GM19455 (cell line): ENCODE measurements around the gene CAPZB.

Experiments used
- ATAC-seq: cut with Tn5 transposase; IDR thresholded peaks from one replicate; pipeline ENCODE4 v1.9.1; 2021; ENCODE audit not compliant: unreplicated experiment

Gene CAPZB

GRCh38 chr1:19409477-19410341, 75.6 kb downstream of the CAPZB start:
- no peak for ATAC-seq

- ATAC-seq = no peak
Measured at GRCh38 chr1:19407494-19408096, 77.7 kb downstream of the CAPZB start.

GRCh38 chr1:19406680-19407079, 78.7 kb downstream of the CAPZB start:
- no peak for ATAC-seq

GRCh38 chr1:19405761-19406487, 79.4 kb downstream of the CAPZB start:
- no peak for ATAC-seq

GRCh38 chr1:19405195-19405760, 80.1 kb downstream of the CAPZB start:
- ATAC-seq = no peak

DNA sequence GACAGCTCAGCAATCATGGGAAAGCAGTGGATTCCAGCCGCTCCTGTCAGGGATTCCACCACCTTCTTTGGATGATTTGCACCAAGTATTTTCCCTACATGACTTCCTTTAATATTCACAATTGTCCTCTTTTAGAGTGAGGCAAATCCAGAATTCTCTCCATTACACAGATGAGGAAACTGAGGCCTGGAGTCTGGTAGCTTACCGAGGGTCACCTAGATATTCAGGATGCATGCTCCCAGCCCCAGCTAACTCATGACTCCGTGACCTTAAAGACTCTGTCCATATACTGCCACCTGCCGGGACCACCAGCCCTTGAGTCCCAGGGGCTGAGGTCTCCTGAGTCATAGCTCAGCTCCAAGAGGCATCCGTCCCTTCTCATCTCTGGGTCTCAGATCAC, 80.6 kb downstream of the CAPZB start:
- ATAC-seq = no peak

DNA sequence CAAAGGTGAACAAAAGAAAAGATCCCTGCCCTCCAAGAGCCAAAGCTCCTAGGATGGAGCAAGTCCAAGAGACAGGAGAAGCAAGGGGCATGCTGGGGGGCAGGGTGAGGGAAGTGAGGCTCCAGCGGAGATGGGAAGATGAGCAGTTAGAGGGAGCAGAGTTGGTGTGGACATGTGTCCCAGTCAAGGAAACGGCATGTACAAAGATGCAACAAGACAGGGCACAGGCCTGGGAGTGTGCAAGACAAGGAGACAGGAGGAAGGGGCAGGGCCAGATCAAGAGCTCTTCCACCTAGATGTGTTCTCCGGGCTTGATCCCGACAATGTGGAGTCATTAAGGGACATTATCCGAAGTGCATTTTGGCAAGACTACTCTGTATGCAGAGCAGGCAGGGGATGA, 82.1 kb downstream of the CAPZB start:
- ATAC-seq = no peak

GRCh38 chr1:19402031-19402813, 83.1 kb downstream of the CAPZB start:
- no peak for ATAC-seq

DNA sequence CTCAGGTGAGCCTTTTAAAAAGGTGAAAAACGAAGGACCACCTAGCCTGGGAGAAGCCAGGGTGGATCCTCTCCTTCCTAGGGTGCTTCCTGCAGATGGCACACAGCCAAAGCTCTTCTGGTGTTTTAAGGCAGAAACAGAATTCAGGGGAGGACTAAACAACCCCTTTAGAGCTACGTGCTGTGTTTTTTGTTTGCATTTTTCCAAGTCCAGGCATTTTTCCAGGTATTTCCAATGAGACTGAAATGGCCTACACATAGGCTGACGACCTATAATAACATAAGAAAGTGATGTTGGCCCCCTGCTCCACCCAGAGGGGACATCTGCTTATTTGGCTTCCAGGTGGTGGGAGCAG, 83.8 kb downstream of the CAPZB start:
- ATAC-seq = no peak

GRCh38 chr1:19400875-19401534, 84.3 kb downstream of the CAPZB start:
- ATAC-seq = no peak

GRCh38 chr1:19400192-19400611, 85.1 kb downstream of the CAPZB start:
- ATAC-seq = no peak

DNA sequence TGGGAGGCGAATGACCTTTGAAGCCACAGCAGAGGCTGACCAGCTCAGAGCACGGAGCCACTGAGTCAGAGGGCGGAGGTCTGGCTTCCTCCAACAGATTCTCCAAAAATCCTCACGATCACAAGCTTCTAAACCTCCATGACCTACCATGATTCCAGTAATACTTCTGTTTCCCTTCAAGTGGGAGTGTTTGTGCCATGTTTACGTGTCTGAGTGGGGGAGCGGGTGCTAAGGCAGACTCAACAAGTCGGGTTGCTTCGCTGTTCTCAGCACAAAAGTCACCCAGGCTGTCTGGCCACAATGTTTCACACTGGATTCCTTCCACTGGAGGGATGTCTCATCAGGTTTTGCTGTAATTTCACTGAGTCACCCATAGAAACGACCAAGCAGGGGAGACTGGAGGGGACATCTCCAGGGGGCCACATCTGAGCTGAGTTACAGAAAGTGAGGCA, 87.0 kb downstream of the CAPZB start:
- no peak for ATAC-seq

- no peak for ATAC-seq
Measured at GRCh38 chr1:19397217-19397945, 88.0 kb downstream of the CAPZB start.

DNA sequence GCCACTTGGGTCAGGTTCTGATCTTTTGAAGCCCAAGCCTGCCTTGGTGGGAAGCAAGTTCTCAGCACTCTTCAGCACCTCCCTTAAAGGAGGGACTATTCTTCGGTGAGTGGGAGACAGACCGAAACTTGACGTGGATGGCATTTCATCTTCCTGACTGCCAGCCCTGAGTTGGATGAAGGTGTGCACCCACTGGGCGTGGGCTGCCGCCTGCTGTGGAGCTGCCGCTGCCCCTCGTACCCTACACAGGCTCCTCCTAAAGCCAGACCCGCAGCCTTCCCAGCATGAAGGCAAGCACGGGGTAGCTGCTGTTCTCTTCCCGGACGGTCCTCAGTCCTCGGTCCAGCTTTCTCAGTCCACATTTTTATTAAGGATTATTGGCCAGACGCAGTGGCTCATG, 89.1 kb downstream of the CAPZB start:
- ATAC-seq = no peak

- ATAC-seq = no peak
Measured at GRCh38 chr1:19395678-19396192, 89.6 kb downstream of the CAPZB start.

- no peak for ATAC-seq
Measured at GRCh38 chr1:19393046-19393445, 92.3 kb downstream of the CAPZB start.

DNA sequence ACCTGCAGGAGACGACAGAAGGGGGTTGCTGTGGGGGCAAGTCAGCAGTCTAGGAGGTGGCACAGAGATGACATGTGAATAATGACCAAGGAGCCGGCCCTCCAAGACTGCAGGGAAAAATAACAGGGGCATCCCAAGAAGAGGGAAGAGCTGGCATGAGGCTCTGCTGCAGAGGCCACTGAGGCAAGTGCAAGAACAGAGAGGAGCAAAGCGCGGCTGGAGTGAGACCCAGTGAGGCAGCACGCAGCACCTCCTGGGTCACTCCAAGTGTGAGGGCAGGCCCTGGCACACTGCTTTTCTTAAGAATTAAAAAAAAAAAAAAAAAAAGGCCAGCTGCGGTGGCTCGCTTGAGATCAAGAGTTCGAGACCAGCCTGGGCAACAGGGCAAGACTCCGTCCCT, 93.1 kb downstream of the CAPZB start:
- ATAC-seq = no peak

GRCh38 chr1:19391596-19391981, 93.8 kb downstream of the CAPZB start:
- no peak for ATAC-seq

- ATAC-seq = no peak
Measured at GRCh38 chr1:19390901-19391595, 94.3 kb downstream of the CAPZB start.
